Activated CD8-positive, alpha-beta memory T cell treated with anti-CD3 and anti-CD28 coated beads for 24 hours (primary cell): ENCODE measurements around the gene ZNF606.
"Not testable (repeated sequence)": the region's sequence is repeated elsewhere in the genome, so short reads cannot be mapped to it uniquely, and the experiment has no call there.

Source experiments
- DNase-seq: peaks from one replicate; pipeline ENCODE4 v3.0.0-alpha.2; 2020

ZNF606 gene

GRCh38 chr19:58009666-58010301 is 7.2 kb upstream of the ZNF606 start:
- peak; percentile 73 for DNase-seq

DNA sequence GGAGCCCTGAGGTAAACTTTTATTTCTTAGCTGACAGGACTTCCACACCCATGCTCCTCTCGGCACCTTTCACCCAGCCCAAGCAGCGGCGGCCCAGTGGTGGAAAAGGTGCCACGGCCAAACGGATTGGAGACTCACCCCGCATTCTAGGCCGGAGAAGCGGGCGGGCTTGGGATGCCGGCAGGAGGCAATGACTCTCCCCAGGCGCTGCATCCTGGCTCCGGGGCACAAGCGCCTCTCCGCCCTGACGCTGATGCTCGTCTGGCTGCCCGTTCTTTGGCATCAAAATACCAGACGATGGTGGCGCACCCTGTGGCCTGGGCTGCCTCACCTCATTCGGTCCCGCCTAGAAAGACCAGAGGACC is 6.7 kb upstream of the ZNF606 start:
- DNase-seq, result no peak

- not testable (repeated sequence) for DNase-seq
Measured at GRCh38 chr19:58008877-58009276, 6.3 kb upstream of the ZNF606 start.

DNA sequence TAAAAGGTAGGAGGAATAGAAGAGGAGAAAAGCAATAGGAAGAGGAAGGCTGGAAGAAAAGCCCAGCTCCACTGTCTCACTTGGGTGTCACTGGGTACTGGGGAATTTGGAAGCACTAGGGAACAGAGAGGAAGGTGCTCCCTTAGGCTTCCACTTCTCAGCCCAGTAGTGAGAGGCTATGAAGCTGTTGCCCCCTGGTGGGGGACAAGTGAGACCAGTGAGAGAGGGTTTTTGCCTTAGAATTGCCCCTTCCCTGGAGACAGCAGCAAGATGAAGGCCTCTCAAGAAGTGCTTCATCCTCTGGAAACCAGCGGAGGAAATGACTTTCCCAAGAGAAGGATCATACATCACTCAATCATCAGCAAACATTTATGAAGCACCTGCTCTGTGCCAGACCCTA is 4.7 kb upstream of the ZNF606 start:
- no peak for DNase-seq

DNA sequence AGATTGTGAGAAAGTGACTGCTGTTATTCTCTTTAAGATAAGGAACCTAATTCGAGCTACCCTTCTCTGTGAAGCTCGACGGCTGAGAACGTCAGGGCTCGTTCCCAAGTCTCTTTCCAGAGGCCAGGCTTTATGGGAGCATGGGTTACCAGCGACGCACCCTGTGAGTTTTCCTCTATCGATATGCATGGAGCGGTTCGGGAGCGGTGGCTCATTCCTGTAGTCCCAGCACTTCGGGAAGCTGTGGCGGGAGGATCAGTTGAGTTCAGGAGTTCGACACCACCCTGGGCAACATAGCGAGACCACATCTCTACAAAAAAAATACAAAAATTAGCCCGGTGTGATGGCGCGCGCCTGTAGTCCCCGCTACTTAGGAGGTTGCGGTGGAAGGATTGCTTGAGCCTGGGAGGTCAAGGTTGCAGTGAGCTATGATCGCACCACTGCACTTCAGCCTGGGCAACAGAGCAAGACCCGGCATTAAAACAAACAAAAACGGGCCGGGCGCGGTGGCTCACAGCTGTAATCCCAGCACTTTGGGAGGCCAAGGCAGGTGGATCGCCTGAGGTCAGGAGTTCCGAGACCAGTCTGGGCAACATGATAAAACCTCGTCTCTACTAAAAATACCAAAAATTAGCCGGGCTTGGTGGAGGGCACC is 681 bp upstream of the ZNF606 start:
- DNase-seq, result no peak

DNA sequence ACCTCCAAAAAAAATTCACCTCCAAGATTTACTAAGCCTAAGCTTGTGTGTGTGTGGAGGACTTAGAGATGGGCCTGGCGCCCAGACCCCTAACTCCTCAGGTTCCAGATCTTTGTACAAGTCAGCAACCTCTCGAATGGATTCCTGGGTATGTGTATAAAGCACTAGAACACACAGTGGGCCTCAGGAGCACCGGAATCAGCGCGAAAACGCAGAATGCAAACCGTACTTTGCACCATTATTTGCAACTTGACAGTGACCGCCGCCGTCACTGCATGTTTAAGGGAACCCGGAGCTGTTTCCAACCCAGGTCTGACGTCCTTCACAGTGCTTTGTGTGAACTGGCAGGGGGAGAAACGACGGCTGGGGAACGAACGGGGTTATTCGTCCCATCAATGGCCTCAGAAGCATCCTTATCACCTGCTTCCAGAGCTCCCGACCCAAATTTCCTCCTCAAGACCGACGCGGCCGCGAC is 688 bp downstream of the ZNF606 start:
- DNase-seq, result no peak

DNA sequence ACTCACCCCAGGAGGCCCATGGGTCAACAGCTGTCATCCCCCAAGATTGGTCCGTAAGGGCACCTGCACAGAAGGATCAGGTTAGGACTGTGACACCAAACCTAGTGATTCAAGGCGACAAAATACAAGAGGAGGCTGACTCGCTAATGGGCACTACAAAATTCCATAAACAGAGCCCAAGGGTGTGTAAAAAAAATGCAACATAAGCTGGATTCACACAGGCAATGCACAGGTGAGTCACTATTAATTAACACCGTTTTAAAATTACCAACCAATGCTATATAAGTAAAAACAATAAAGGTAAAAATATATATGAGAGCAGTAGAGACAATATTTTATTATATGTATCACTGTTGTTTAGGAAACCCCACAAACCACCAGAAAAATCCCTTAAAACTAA is 1.9 kb downstream of the ZNF606 start:
- DNase-seq, result no peak

DNA sequence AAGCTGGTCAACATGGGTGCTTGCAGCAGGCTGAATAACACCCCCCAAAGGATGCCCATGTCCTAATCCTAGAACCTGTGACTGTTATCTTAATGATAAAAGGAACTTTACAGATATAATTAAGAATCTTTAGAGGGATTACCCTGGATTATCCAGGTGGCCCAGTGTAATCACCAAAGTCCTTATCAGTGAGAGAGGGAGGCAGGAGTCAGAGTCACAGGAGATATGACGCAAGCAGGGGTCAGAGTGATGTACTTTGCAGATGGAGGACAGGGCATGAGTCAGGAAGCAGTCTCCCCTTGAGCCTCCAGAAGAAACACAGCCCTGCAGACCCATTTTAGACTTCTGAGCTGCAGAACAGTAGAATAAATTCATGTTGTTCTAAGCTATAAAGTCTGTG is 9.8 kb downstream of the ZNF606 start:
- DNase-seq, result no peak

- DNase-seq, result no peak
Measured at GRCh38 chr19:57978586-57979289, 23.9 kb downstream of the ZNF606 start.

DNA sequence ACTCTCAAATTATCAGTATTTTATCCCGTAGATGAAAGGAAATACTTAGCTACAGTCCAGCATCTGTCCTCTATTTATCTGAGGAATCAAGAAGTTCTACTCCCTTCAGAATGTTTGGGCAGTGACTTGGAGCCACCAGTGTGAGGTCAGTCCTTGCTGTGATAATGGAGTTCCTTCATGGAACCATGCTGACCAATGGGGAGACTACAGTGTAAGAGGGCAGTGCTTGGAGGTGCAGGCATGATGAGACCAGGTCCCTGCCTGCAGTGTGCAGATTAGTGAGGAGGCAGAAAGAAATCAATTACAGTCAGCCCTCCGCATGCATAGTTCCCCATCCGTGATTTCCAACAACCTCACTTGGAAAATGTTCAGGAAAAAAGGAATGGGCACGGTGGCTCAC is 28.2 kb downstream of the ZNF606 start, which contains the start of gene C19orf18:
C19orf18 (minus strand) TSS at position 101 of the 400 bp plus-strand sequence. CDS start 102 bp downstream, outside the sequence.
- no peak for DNase-seq

GRCh38 chr19:57964761-57965160 is 37.9 kb downstream of the ZNF606 start:
- no peak for DNase-seq

- no peak for DNase-seq
Measured at GRCh38 chr19:57961785-57962184, 40.8 kb downstream of the ZNF606 start.

GRCh38 chr19:57954996-57955395 is 47.6 kb downstream of the ZNF606 start:
- DNase-seq, result no peak

GRCh38 chr19:57949702-57950101 is 52.9 kb downstream of the ZNF606 start:
- no peak for DNase-seq

- DNase-seq, result no peak
Measured at GRCh38 chr19:57949296-57949695, 53.3 kb downstream of the ZNF606 start.

DNA sequence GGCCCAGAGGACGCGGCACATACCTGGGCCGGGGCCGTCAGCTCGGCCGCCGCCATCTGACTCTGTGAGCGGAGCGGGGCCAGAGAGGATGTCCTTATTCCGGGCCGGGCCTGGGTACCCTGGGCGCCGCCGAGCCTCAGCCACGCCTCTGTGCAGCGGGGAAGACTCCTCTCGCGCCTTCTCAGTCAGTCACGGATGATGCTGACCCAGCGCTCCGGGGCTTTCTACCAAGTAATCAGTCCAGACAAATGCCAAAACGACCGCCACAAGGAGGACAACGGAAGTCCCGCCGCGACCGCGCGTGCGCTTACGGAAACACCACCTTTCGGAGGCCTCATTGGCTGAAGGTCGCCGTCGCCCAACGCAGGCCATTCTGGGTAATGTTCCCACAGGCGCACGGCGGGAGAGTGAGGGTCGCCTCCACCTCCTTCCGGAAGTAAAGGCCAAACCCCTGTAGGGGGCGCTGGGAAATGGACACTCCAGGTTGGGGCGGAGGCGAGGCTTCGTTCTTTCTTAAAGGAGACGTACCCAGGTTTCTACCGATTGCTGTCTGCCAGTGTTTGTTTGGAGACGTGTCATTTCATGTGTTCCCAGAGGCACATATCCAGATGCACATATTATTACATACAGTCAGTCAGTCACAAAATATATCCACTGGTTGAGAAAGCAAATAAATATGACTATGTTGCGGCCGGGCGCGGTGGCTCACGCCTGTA is 55.0 kb downstream of the ZNF606 start, which contains the start of gene ZNF256:
ZNF256 (minus strand) TSS at position 288 of the 716 bp plus-strand sequence; CDS start at position 56, 232 bp downstream.
- peak; percentile 94 for DNase-seq

DNA sequence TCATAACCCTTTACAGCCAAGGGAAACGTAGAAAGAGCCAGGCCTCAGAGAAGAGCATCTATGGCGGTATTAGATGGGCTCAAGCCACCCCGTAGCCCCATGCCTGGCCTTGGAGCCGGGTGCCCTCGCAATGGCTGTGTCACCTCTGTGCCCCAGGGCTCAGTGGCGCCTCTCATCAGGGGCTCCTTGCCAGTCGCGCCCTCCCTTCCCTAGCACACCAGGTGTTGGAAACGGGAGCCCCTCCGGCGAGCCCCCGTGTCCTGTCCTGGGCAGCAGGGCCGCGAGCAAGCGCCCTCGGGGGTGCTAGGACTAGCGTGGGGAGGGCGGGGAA is 55.6 kb downstream of the ZNF606 start:
- no peak for DNase-seq

- DNase-seq, result no peak
Measured at GRCh38 chr19:57946316-57946715, 56.3 kb downstream of the ZNF606 start.

DNA sequence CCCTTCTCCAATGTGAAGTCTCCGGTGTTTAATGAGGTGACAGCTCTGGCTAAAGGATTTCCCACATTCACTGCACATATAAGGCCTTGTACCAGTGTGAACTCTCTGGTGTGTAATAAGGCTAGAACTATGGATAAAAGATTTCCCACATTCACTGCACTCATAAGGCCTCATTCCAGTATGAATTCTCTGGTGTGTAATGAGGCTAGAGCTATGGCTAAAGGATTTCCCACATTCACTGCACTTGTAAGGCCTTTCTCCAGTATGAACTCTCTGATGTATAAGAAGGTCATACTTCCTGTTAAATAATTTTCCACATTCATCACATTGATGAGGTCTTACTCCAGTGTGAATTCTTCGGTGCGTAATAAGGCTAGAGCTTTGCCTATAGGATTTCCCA is 61.0 kb downstream of the ZNF606 start:
- no peak for DNase-seq

DNA sequence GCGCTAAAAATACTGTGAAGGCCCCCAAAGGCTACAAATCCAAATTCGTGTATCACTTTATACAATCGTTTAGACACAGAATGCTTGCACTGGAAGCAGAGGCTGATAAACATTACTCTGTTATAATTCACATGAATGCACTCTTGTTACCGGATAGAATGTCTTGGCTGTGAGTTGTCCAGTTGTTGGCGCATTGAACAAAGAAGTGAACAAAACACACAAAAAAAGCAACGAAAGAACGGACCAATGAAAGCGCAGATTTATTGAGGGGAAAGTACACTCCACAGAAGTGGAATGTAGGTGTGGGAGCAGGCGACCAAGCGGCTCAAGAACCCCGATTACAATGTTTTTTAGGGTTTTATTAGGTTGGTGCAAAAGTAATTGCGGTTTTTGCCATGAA is 66.9 kb downstream of the ZNF606 start:
- DNase-seq, result no peak

DNA sequence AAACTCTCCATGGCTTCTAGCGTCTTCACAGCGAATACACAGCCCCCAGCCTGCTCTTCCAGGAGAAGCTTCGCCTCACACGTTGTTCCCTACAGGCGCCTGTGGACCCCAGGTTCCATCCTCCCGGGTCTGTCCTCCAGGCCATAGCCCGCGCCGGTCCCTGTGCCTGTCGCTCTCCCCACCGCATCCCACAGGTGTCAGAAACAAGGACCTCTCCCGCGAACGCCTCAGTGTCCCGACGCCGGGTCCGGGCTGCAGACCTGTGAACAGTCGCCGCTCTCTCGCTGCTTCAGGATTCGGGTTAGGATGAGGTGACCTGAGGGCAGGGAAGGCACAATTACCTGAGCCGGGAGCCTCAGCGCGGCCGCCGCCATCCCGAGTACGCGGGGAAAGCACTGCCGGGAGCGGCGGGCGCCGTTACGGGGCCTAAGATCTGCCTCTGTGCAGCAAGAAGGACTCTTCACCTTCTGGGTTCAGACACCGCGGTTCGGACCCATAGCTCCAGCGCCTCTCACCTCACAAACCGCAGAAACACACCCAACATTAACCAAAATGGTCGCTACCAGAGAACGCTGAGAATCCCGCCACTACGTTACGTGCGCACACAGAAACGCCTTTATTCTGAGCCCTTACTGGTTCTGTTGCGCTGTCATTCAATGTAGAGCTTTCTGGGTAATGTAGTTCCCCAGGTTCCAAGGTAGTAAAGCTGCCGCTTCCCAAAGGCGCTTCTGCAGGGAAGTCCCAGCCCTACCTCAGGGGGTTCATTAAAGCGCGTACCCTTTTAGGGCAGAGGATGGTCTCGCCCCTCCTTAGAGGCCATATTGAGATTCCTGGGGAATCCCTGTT is 67.6 kb downstream of the ZNF606 start, which contains the start of gene ZNF418:
ZNF418 (minus strand) TSS at position 583 of the 846 bp plus-strand sequence. CDS start 1,580 bp downstream, outside the sequence.
- DNase-seq, result peak; percentile 62

GRCh38 chr19:57927587-57927986 is 75.0 kb downstream of the ZNF606 start:
- DNase-seq, result no peak
